Urothelium cell line (cell line): ENCODE data around the gene FBXO31.
A peak's percentile ranks its signal among the peaks of the same experiment; 100 is the strongest.

ENCODE experiments used
- DNase-seq: peaks from one replicate; pipeline ENCODE4 v3.0.0; 2011; ENCODE audit warnings: low spot score, mixed read lengths
- FAIRE-seq: peaks from 2 replicates; lab custom pipeline; 2011; peaks lifted over from hg19 to GRCh38; lab: Jason Lieb, UNC

Gene FBXO31

GRCh38 chr16:87293990-87294389 is 89.6 kb downstream of the FBXO31 start:
- no peak for FAIRE-seq
- no peak for DNase-seq

- DNase-seq (no peak), FAIRE-seq (no peak)
Observed at GRCh38 chr16:87291944-87292343, 91.6 kb downstream of the FBXO31 start.

GRCh38 chr16:87288753-87289362 is 94.7 kb downstream of the FBXO31 start:
- FAIRE-seq, result no peak

GRCh38 chr16:87286839-87287626 is 96.5 kb downstream of the FBXO31 start:
- no peak for FAIRE-seq
- DNase-seq, result no peak

More at GRCh38 chr16:87288753-87289362, 94.7 kb downstream of the FBXO31 start:
- no peak for DNase-seq

GRCh38 chr16:87284183-87284582 is 99.4 kb downstream of the FBXO31 start:
- DNase-seq, result no peak
- no peak for FAIRE-seq

GRCh38 chr16:87279094-87279658 is 104.4 kb downstream of the FBXO31 start:
- FAIRE-seq (no peak), DNase-seq (no peak)

GRCh38 chr16:87278191-87279093 is 105.1 kb downstream of the FBXO31 start:
- DNase-seq (peak; percentile 89), FAIRE-seq (no peak)
